NCI-H1417 treated with DMSO at 0.1 percent for 48 hours (cell line): ENCODE measurements around the gene HIPK2.

ENCODE experiments used
- DNase-seq: peaks from one replicate; lab custom pipeline; 2025; lab: John Stamatoyannopoulos, UW

Gene HIPK2

GRCh38 chr7:139534966-139535651 is 242.7 kb downstream of the HIPK2 start:
- no peak for DNase-seq

GRCh38 chr7:139534096-139534495 is 243.7 kb downstream of the HIPK2 start:
- no peak for DNase-seq

GRCh38 chr7:139532636-139533155 is 245.1 kb downstream of the HIPK2 start:
- DNase-seq: no peak

- no peak for DNase-seq
These were observed 246.7 kb downstream of the HIPK2 start for GRCh38 chr7:139531094-139531493.

- DNase-seq: no peak
These were observed 250.9 kb downstream of the HIPK2 start for GRCh38 chr7:139526578-139527544.

- DNase-seq: no peak
These were observed 252.0 kb downstream of the HIPK2 start for GRCh38 chr7:139525750-139526149.

GRCh38 chr7:139525239-139525638 is 252.6 kb downstream of the HIPK2 start:
- no peak for DNase-seq

GRCh38 chr7:139523968-139524815 is 253.6 kb downstream of the HIPK2 start:
- DNase-seq: no peak

GRCh38 chr7:139523199-139523941 is 254.4 kb downstream of the HIPK2 start, which contains the start of gene CLEC2L:
TSS of gene CLEC2L (plus strand) at chr7:139523685. CDS start at chr7:139523928, 243 bp downstream.
- no peak for DNase-seq

GRCh38 chr7:139522830-139523198 is 255.0 kb downstream of the HIPK2 start:
- DNase-seq: no peak

GRCh38 chr7:139521439-139521838 is 256.4 kb downstream of the HIPK2 start:
- DNase-seq: no peak

- DNase-seq: no peak
These were observed 262.5 kb downstream of the HIPK2 start for GRCh38 chr7:139515266-139515665.
